ENCODE measurements around the gene HEATR5A.

DNA sequence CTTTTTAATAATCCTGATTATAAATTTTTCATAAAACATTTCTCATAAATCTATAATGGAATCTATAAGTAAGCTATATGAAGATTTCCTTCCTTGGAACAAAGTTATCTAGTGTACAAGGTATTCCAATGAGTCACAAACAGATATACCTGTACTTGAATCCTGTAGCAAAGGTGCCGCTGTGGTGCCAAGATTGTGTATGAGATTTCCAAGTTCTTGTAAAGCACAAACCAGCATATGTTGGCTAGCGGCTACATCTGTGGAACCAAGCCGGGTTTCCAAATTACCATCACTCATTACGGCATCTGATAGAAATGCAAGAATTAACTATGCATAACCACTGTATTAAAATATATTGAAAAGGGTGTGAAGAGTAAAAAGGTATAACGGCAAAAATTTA, 34.1 kb downstream of the HEATR5A start:
- TF ChIP-seq POLR2A (IDR thresholded peaks at IDR 0.05; ENCODE audit: low read depth, low read length) = no peak
- TF ChIP-seq POLR2AphosphoS5 (IDR thresholded peaks at IDR 0.05; ENCODE audit: low read depth, low read length) = no peak
